ENCODE data around the gene DCTPP1. TPM values are rescaled to one million over a fixed set of nuclear protein-coding genes. Genes with fewer than 3 reads are reported as not detected.

DCTPP1 gene
- total and polyA plus RNA-seq, 2 donors (not counting 3 experiments of a cell fraction or from before 2014, with no cell fraction given) = 68.0 to 88.6 TPM

GRCh38 chr16:30445149-30445407 is 15.2 kb upstream of the DCTPP1 start:
- dilution Hi-C loops (cut with MboI; ENCODE audit: extremely low pct_ligation_motif_present, low sequenced_read_pairs) = no loop called here
- intact Hi-C loops (cut with micrococcal nuclease) = loop anchor here (1.0 to 5.0 kb wide), 7 partner anchors 27 to 247 kb away; partner anchors contain the start of genes ZNF689 and ZNF747
- no peaks in the 10 kb centered on the region for H3K36me3 ChIP-seq (ENCODE audit: control insufficient read depth in 2 of 2, extremely low read depth in 1 of 2, insufficient read depth in 2 of 2, low read length in 2 of 2)
- no peaks in the 10 kb centered on the region for H3K9me1 ChIP-seq (replicated peaks; ENCODE audit: control insufficient read depth, extremely low read depth, insufficient read depth, low read length)
- no peak for TF ChIP-seq EZH2 (IDR thresholded peaks at IDR 0.05; ENCODE audit: borderline replicate concordance, low read depth, low read length, severe bottlenecking)
- no peaks in the 10 kb centered on the region for H4K20me1 ChIP-seq (replicated peaks; ENCODE audit: control insufficient read depth, extremely low read depth, insufficient read depth, low read length)
- ChIA-PET POLR2A (interaction anchor here (1.0 kb wide), 1 partner anchor 127 kb away, joined by 3 read pairs; the partner anchor contains the start of gene ZNF688), CTCF (interaction anchor here (1.7 to 2.5 kb wide), 2 partner anchors 15 to 27 kb away, joined by 7 to 15 read pairs; partner anchors contain the start of gene DCTPP1)
- H3K4me2 ChIP-seq (ENCODE audit: insufficient read depth, low read length) = peak overlapping the region; percentile 57
- peak overlapping the region; percentile 80 for H2AFZ ChIP-seq (ENCODE audit: low read depth, low read length)
- H3K4me1 ChIP-seq (ENCODE audit: control insufficient read depth, extremely low read depth, insufficient read depth, low read length) = peaks cover 11% of the 10 kb centered on the region
- H3K27ac ChIP-seq (ENCODE audit: insufficient read depth, low read depth, low read length) = peak overlapping the region; percentile 72
- peak overlapping the region; percentile 85 for H3K9ac ChIP-seq (replicated peaks; ENCODE audit: extremely low read depth, insufficient read depth, low read length)
- peak overlapping the region; percentile 57 to 79 (median 68) for H3K4me3 ChIP-seq (replicated peaks in 1 of 3; ENCODE audit: insufficient read depth in 1 of 3, low read depth in 1 of 3, low read length in 3 of 3)
- peaks cover 12% of the 10 kb centered on the region for H3K79me2 ChIP-seq (ENCODE audit: control insufficient read depth, insufficient read depth, low read length)
- no TSS peak for BruUV-seq (replicated peaks)
- no peaks in the 10 kb centered on the region for H3K27me3 ChIP-seq (ENCODE audit: control insufficient read depth in 2 of 2, insufficient read depth in 2 of 2, low read length in 2 of 2)
- DNase-seq (ENCODE audit: low read depth, low spot score) (no peak), FAIRE-seq (peak; percentile 70)
- no peaks in the 10 kb centered on the region for H3K9me3 ChIP-seq (replicated peaks; ENCODE audit: control insufficient read depth, insufficient read depth, low read length)

- Histone ChIP-seq H3K27me3 (ENCODE audit: control insufficient read depth in 2 of 2, insufficient read depth in 2 of 2, low read length in 2 of 2) (no peaks in the 10 kb centered on the region), H3K9me1 (replicated peaks; ENCODE audit: control insufficient read depth, extremely low read depth, insufficient read depth, low read length) (no peaks in the 10 kb centered on the region), H3K36me3 (ENCODE audit: control insufficient read depth in 2 of 2, extremely low read depth in 1 of 2, insufficient read depth in 2 of 2, low read length in 2 of 2) (no peaks in the 10 kb centered on the region), H3K79me2 (ENCODE audit: control insufficient read depth, insufficient read depth, low read length) (peaks cover 12% of the 10 kb centered on the region), H3K4me1 (ENCODE audit: control insufficient read depth, extremely low read depth, insufficient read depth, low read length) (peaks cover 11% of the 10 kb centered on the region), H3K27ac (ENCODE audit: insufficient read depth, low read depth, low read length) (no peak overlapping the region), H3K4me2 (ENCODE audit: insufficient read depth, low read length) (peak overlapping the region; percentile 57), H4K20me1 (replicated peaks; ENCODE audit: control insufficient read depth, extremely low read depth, insufficient read depth, low read length) (no peaks in the 10 kb centered on the region), H3K9ac (replicated peaks; ENCODE audit: extremely low read depth, insufficient read depth, low read length) (peak overlapping the region; percentile 85), H3K4me3 (replicated peaks in 1 of 3; ENCODE audit: insufficient read depth in 1 of 3, low read depth in 1 of 3, low read length in 3 of 3) (peak overlapping the region in 2 of 3 experiments; percentile 57 to 79), H2AFZ (ENCODE audit: low read depth, low read length) (no peak overlapping the region), H3K9me3 (replicated peaks; ENCODE audit: control insufficient read depth, insufficient read depth, low read length) (no peaks in the 10 kb centered on the region)
- intact Hi-C loops (cut with micrococcal nuclease) (loop anchor here (1.0 to 5.0 kb wide), 7 partner anchors 26 to 248 kb away; partner anchors contain the start of genes ZNF689 and ZNF747), dilution Hi-C loops (cut with MboI; ENCODE audit: extremely low pct_ligation_motif_present, low sequenced_read_pairs) (no loop called here)
- TF ChIP-seq JUN (IDR thresholded peaks at IDR 0.05; ENCODE audit: borderline replicate concordance, insufficient read depth, insufficient read length, low read depth) = no peak
- TF ChIP-seq FOS (IDR thresholded peaks at IDR 0.05; ENCODE audit: borderline replicate concordance, insufficient read depth, low read length) = no peak
- no peak for TF ChIP-seq POLR2AphosphoS5 (IDR thresholded peaks at IDR 0.05; ENCODE audit: insufficient read depth, low read depth, low read length)
- TF ChIP-seq EZH2 (IDR thresholded peaks at IDR 0.05; ENCODE audit: borderline replicate concordance, low read depth, low read length, severe bottlenecking) = no peak
- TF ChIP-seq CTCF (IDR thresholded peaks at IDR 0.05; ENCODE audit: extremely low read depth in 1 of 2, insufficient read depth in 1 of 2, low read depth in 1 of 2, low read length in 2 of 2) = no peak
- no peak for TF ChIP-seq MYC (IDR thresholded peaks at IDR 0.05; ENCODE audit: low read depth, low read length)
- TF ChIP-seq MAX (IDR thresholded peaks at IDR 0.05; ENCODE audit: insufficient read depth, insufficient read length) = no peak
- TF ChIP-seq POLR2A (IDR thresholded peaks at IDR 0.05; ENCODE audit: low read depth, low read length) = no peak
- no peak for TF ChIP-seq GATA2 (IDR thresholded peaks at IDR 0.05; ENCODE audit: insufficient read depth, insufficient read length, low read depth, low read length)
- DNase-seq (ENCODE audit: low read depth, low spot score) (no peak), FAIRE-seq (no peak)
- POLR2A ChIA-PET = interaction anchor here (0.5 to 1.0 kb wide), 2 partner anchors 23 to 127 kb away, joined by 3 to 4 read pairs; partner anchors contain the start of gene ZNF688
- CTCF ChIA-PET = interaction anchor here (1.7 to 2.5 kb wide), 2 partner anchors 15 to 27 kb away, joined by 7 to 15 read pairs; partner anchors contain the start of gene DCTPP1
- no TSS peak for BruUV-seq (replicated peaks)
These were observed 14.7 kb upstream of the DCTPP1 start for GRCh38 chr16:30444231-30445148.

Data from endothelial cell of umbilical vein (primary cell).